GM23248 (cell line): ENCODE results near the gene IL10RB.

Source experiments
- EZH2 ChIP-seq: fragments of 200-600 bp; sonication (generic); IDR thresholded peaks from 2 replicates; pipeline ENCODE4 v1.6.1; 2018; ENCODE audit warnings: antibody characterized with exemption, mild to moderate bottlenecking; ENCODE audit not compliant: insufficient read depth, poor library complexity, severe bottlenecking
- EZH2phosphoT487 ChIP-seq: fragments of 200-600 bp; sonication (generic); IDR thresholded peaks from 2 replicates; pipeline ENCODE4 v1.6.1; 2018; ENCODE audit warnings: antibody characterized with exemption, moderate library complexity, mild to moderate bottlenecking, low read depth; ENCODE audit not compliant: insufficient read depth

- TF ChIP-seq EZH2phosphoT487, result no peak
- no peak for TF ChIP-seq EZH2
Observed at GRCh38 chr21:33305938-33306337, 39.8 kb downstream of the IL10RB start.
